ENCODE results near the gene SLC39A11. TPM values are rescaled to one million over a fixed set of nuclear protein-coding genes. Genes with fewer than 3 reads are reported as not detected.

Gene SLC39A11
- total and polyA plus RNA-seq, 4 donors = 18.9 to 44.9 (median 28.2) TPM

- TF ChIP-seq EGR1 (IDR thresholded peaks at IDR 0.05; ENCODE audit: low read depth in 2 of 2) = no peak
- no peak overlapping the region for H3K4me3 ChIP-seq (ENCODE audit: low read depth in 1 of 3, low read length in 3 of 3)
- no peak overlapping the region for H3K27ac ChIP-seq (ENCODE audit: low read depth in 1 of 2, low read length in 2 of 2)
- no peaks in the 10 kb centered on the region for H3K9me3 ChIP-seq (ENCODE audit: control insufficient read depth in 4 of 4, low read length in 3 of 4)
- no peaks in the 10 kb centered on the region for H3K4me1 ChIP-seq (ENCODE audit: control insufficient read depth in 4 of 4, insufficient read depth in 4 of 4, low read length in 3 of 4)
- WGBS = 58% methylated on average over 17 of the region's 17 CpGs
- H3K27me3 ChIP-seq (ENCODE audit: control insufficient read depth in 4 of 4, insufficient read depth in 4 of 4, low read length in 3 of 4) = peaks cover 0 to 23% (median 2%) of the 10 kb centered on the region in 4 donors
- no peak overlapping the region for H3K9ac ChIP-seq (ENCODE audit: low read depth in 1 of 2, low read length in 2 of 2)
- DNase-seq (ENCODE audit: low spot score) = no peak
- no peaks in the 10 kb centered on the region for H3K36me3 ChIP-seq (ENCODE audit: control insufficient read depth in 4 of 4, insufficient read depth in 3 of 4, low read depth in 1 of 4, low read length in 3 of 4)
Observed at GRCh38 chr17:72622661-72623433, 469.6 kb downstream of the SLC39A11 start.

GRCh38 chr17:72619976-72620650 lies 472.4 kb downstream of the SLC39A11 start:
- H3K36me3 ChIP-seq (ENCODE audit: control insufficient read depth in 4 of 4, insufficient read depth in 3 of 4, low read depth in 1 of 4, low read length in 3 of 4) = no peaks in the 10 kb centered on the region
- H3K27me3 ChIP-seq (ENCODE audit: control insufficient read depth in 4 of 4, insufficient read depth in 4 of 4, low read length in 3 of 4) = peaks cover 0 to 31% (median 4%) of the 10 kb centered on the region in 4 donors
- TF ChIP-seq SP1 (IDR thresholded peaks at IDR 0.05) (no peak), YY1 (IDR thresholded peaks at IDR 0.05) (no peak), REST (IDR thresholded peaks at IDR 0.05) (no peak), ZBTB33 (IDR thresholded peaks at IDR 0.05) (no peak), GABPA (IDR thresholded peaks at IDR 0.05 in 1 of 2, conservative IDR thresholded peaks at IDR 0.05 in 1 of 2) (no peak), FOXA2 (IDR thresholded peaks at IDR 0.05) (no peak), HNF4A (conservative IDR thresholded peaks at IDR 0.05) (no peak), RAD21 (IDR thresholded peaks at IDR 0.05) (no peak), NR2F2 (IDR thresholded peaks at IDR 0.05) (no peak), CTCF (IDR thresholded peaks at IDR 0.05; ENCODE audit: low read depth, low read length, missing input control) (no peak), JUND (IDR thresholded peaks at IDR 0.05) (no peak), MAX (IDR thresholded peaks at IDR 0.05) (no peak), TAF1 (conservative IDR thresholded peaks at IDR 0.05) (no peak), RXRA (IDR thresholded peaks at IDR 0.05) (no peak), FOXA1 (IDR thresholded peaks at IDR 0.05) (no peak), EGR1 (IDR thresholded peaks at IDR 0.05; ENCODE audit: low read depth in 2 of 2) (no peak), HNF4G (IDR thresholded peaks at IDR 0.05) (no peak)
- TF ChIP-seq, protein P1, sequence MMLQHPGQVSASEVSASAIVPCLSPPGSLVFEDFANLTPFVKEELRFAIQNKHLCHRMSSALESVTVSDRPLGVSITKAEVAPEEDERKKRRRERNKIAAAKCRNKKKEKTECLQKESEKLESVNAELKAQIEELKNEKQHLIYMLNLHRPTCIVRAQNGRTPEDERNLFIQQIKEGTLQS (IDR thresholded peaks at IDR 0.05) = no peak
- H3K27ac ChIP-seq (ENCODE audit: low read depth in 1 of 2, low read length in 2 of 2) = no peak overlapping the region
- H3K9ac ChIP-seq (ENCODE audit: low read depth in 1 of 2, low read length in 2 of 2) = no peak overlapping the region
- no peaks in the 10 kb centered on the region for H3K4me1 ChIP-seq (ENCODE audit: control insufficient read depth in 4 of 4, insufficient read depth in 4 of 4, low read length in 3 of 4)
- no peaks in the 10 kb centered on the region for H3K9me3 ChIP-seq (ENCODE audit: control insufficient read depth in 4 of 4, low read length in 3 of 4)
- DNase-seq (ENCODE audit: low spot score) = no peak
- 80% methylated on average over 7 of the region's 7 CpGs for WGBS
- no peak overlapping the region for H3K4me3 ChIP-seq (ENCODE audit: low read depth in 1 of 3, low read length in 3 of 3)
